Measurements from ENCODE around the gene GLB1L. TPM values are rescaled to one million over a fixed set of nuclear protein-coding genes. Genes with fewer than 3 reads are reported as not detected.

GLB1L gene
- total and polyA plus RNA-seq, 2 donors from 2014 or later, result 19.7 to 20.6 TPM

- DNase-seq (peak in 1 of 5 donors; percentile 4), FAIRE-seq (no peak)
- no peak overlapping the region for H3K27ac ChIP-seq (ENCODE audit: low read depth in 2 of 2, low read length in 2 of 2)
- peaks cover 3 to 15% (median 8%) of the 10 kb centered on the region in 3 donors for H3K4me1 ChIP-seq (ENCODE audit: control insufficient read depth in 2 of 3, insufficient read depth in 2 of 3, low read depth in 1 of 3, low read length in 3 of 3)
- no peak overlapping the region for H3K9ac ChIP-seq (ENCODE audit: low read length in 3 of 3)
- H3K4me3 ChIP-seq (ENCODE audit: low read length in 3 of 3), result no peak overlapping the region
- H3K36me3 ChIP-seq (ENCODE audit: control insufficient read depth in 2 of 3, insufficient read depth in 3 of 3, low read length in 3 of 3), result no peaks in the 10 kb centered on the region
- no peak for TF ChIP-seq CTCF (IDR thresholded peaks at IDR 0.05; ENCODE audit: borderline replicate concordance, extremely low read depth, insufficient read depth)
- intact Hi-C loops (cut with DNase I), result no loop called here
- no peaks in the 10 kb centered on the region for H3K9me3 ChIP-seq (ENCODE audit: control insufficient read depth in 2 of 3, insufficient read depth in 1 of 3, low read length in 3 of 3)
- no peaks in the 10 kb centered on the region for H3K27me3 ChIP-seq (ENCODE audit: control insufficient read depth, insufficient read depth, low read length)
Measured at GRCh38 chr2:219272995-219273394, 27.8 kb upstream of the GLB1L start.

GRCh38 chr2:219272356-219272755 lies 27.1 kb upstream of the GLB1L start:
- DNase-seq, result peak in 3 of 5 donors; percentile 0 to 24 (median 8)
- H3K4me3 ChIP-seq (ENCODE audit: low read length in 3 of 3), result no peak overlapping the region
- H3K27ac ChIP-seq (ENCODE audit: low read depth in 2 of 2, low read length in 2 of 2), result no peak overlapping the region
- no peaks in the 10 kb centered on the region for H3K27me3 ChIP-seq (ENCODE audit: control insufficient read depth, insufficient read depth, low read length)
- intact Hi-C loops (cut with DNase I), result no loop called here
- H3K36me3 ChIP-seq (ENCODE audit: control insufficient read depth in 2 of 3, insufficient read depth in 3 of 3, low read length in 3 of 3), result no peaks in the 10 kb centered on the region
- FAIRE-seq, result no peak
- TF ChIP-seq CTCF (IDR thresholded peaks at IDR 0.05; ENCODE audit: borderline replicate concordance, extremely low read depth, insufficient read depth), result no peak
- H3K9ac ChIP-seq (ENCODE audit: low read length in 3 of 3), result no peak overlapping the region
- peaks cover 0 to 11% (median 2%) of the 10 kb centered on the region in 3 donors for H3K4me1 ChIP-seq (ENCODE audit: control insufficient read depth in 2 of 3, insufficient read depth in 2 of 3, low read depth in 1 of 3, low read length in 3 of 3)
- no peaks in the 10 kb centered on the region for H3K9me3 ChIP-seq (ENCODE audit: control insufficient read depth in 2 of 3, insufficient read depth in 1 of 3, low read length in 3 of 3)

GRCh38 chr2:219271021-219271420 lies 25.8 kb upstream of the GLB1L start:
- Histone ChIP-seq H3K27ac (ENCODE audit: low read depth in 2 of 2, low read length in 2 of 2) (no peak overlapping the region), H3K4me3 (ENCODE audit: low read length in 3 of 3) (no peak overlapping the region), H3K9ac (ENCODE audit: low read length in 3 of 3) (no peak overlapping the region), H3K4me1 (ENCODE audit: control insufficient read depth in 2 of 3, insufficient read depth in 2 of 3, low read depth in 1 of 3, low read length in 3 of 3) (peaks cover 0 to 11% (median 2%) of the 10 kb centered on the region in 3 donors), H3K9me3 (ENCODE audit: control insufficient read depth in 2 of 3, insufficient read depth in 1 of 3, low read length in 3 of 3) (no peaks in the 10 kb centered on the region), H3K36me3 (ENCODE audit: control insufficient read depth in 2 of 3, insufficient read depth in 3 of 3, low read length in 3 of 3) (no peaks in the 10 kb centered on the region), H3K27me3 (ENCODE audit: control insufficient read depth, insufficient read depth, low read length) (no peaks in the 10 kb centered on the region)
- FAIRE-seq (no peak), DNase-seq (peak in 1 of 5 donors; percentile 27)
- TF ChIP-seq CTCF (IDR thresholded peaks at IDR 0.05; ENCODE audit: borderline replicate concordance, extremely low read depth, insufficient read depth), result no peak
- intact Hi-C loops (cut with DNase I), result no loop called here

- Histone ChIP-seq H3K9ac (ENCODE audit: low read length in 3 of 3) (no peak overlapping the region), H3K9me3 (ENCODE audit: control insufficient read depth in 2 of 3, insufficient read depth in 1 of 3, low read length in 3 of 3) (no peaks in the 10 kb centered on the region), H3K36me3 (ENCODE audit: control insufficient read depth in 2 of 3, insufficient read depth in 3 of 3, low read length in 3 of 3) (no peaks in the 10 kb centered on the region), H3K27ac (ENCODE audit: low read depth in 2 of 2, low read length in 2 of 2) (peak overlapping the region in 1 of 2 donors; percentile 26), H3K27me3 (ENCODE audit: control insufficient read depth, insufficient read depth, low read length) (no peaks in the 10 kb centered on the region), H3K4me1 (ENCODE audit: control insufficient read depth in 2 of 3, insufficient read depth in 2 of 3, low read depth in 1 of 3, low read length in 3 of 3) (peaks cover 0 to 11% (median 2%) of the 10 kb centered on the region in 3 donors), H3K4me3 (ENCODE audit: low read length in 3 of 3) (no peak overlapping the region)
- no peak for FAIRE-seq
- DNase-seq, result peak; percentile 7 to 45 (median 26)
- intact Hi-C loops (cut with DNase I), result no loop called here
- no peak for TF ChIP-seq CTCF (IDR thresholded peaks at IDR 0.05; ENCODE audit: borderline replicate concordance, extremely low read depth, insufficient read depth)
Measured at GRCh38 chr2:219270055-219270372, 24.8 kb upstream of the GLB1L start.
